ENCODE data around the gene CORO6. TPM values are rescaled to one million over a fixed set of nuclear protein-coding genes. Genes with fewer than 3 reads are reported as not detected.

CORO6 gene
- total RNA-seq, 1 experiment from 2014 or later: 2.3 TPM

DNA sequence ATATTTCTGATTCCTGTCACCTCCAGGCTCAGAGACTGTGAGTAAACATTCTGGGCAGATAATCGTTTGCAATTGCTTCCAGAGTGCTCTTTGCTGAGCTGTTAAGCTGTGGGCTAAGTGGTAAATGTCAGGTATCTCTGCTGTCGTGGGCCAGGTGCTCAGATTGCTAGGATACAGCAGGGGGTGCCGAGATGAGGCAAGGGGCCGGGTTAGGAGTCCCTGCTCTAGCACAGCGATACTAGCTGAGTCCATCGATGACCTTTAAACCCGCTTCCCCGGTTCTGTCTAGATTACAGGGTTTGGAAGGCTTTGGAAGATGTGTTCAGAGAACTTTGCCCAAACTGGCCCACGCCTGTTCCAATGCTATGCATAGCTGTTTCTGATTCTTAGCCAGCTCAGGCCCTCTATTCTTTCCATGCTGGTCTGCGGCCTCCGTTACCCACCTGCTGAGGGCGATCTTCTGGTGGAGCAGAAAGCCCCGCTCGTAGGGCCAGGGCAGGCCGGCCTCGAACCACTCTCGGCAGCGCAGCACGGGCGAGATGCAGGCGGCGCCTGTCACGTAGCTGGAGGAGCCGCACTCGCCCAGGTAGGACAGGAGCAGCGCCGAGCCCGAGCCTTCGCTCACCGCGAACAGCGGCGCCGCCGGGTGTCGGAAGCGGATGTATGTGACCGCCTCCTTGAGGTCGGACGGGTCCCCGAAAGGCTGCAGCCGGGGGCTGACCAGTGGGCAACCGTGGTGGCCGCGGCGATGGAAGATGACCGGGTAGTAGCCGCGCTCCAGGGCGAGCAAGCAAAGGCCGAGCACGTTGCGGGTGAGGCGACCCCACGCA, 56.9 kb downstream of the CORO6 start:
- DNase-seq: peak; percentile 82
- H3K56ac ChIP-seq (ENCODE audit: insufficient read length, low read depth, low read length): no peak overlapping the region
- H4K8ac ChIP-seq (replicated peaks; ENCODE audit: insufficient read length, low read depth, low read length): no peak overlapping the region
- TF ChIP-seq, protein P1, sequence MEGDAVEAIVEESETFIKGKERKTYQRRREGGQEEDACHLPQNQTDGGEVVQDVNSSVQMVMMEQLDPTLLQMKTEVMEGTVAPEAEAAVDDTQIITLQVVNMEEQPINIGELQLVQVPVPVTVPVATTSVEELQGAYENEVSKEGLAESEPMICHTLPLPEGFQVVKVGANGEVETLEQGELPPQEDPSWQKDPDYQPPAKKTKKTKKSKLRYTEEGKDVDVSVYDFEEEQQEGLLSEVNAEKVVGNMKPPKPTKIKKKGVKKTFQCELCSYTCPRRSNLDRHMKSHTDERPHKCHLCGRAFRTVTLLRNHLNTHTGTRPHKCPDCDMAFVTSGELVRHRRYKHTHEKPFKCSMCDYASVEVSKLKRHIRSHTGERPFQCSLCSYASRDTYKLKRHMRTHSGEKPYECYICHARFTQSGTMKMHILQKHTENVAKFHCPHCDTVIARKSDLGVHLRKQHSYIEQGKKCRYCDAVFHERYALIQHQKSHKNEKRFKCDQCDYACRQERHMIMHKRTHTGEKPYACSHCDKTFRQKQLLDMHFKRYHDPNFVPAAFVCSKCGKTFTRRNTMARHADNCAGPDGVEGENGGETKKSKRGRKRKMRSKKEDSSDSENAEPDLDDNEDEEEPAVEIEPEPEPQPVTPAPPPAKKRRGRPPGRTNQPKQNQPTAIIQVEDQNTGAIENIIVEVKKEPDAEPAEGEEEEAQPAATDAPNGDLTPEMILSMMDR (conservative IDR thresholded peaks at IDR 0.05): peak; percentile 48; the same call in 2 of the 3 replicates
- no peaks in the 10 kb centered on the region for H4K20me1 ChIP-seq (ENCODE audit: control insufficient read depth, insufficient read depth, insufficient read length)
- no peaks in the 10 kb centered on the region; a peak in 1 of 5 replicates for H3K9me3 Mint-ChIP-seq
- H3K4me1 ChIP-seq (ENCODE audit: insufficient read depth, low read length): no peaks in the 10 kb centered on the region
- no CpG with 5 or more reads among the region's 55 CpGs for WGBS (ENCODE audit: extremely low coverage, insufficient read length, low lambda C conversion rate)
- H3T11ph ChIP-seq (ENCODE audit: low read length): no peak overlapping the region
- H3K4ac ChIP-seq (ENCODE audit: low read depth, low read length): no peak overlapping the region
- H3K36me3 Mint-ChIP-seq (ENCODE audit: insufficient read depth in 1 of 3, low read depth in 3 of 3): peaks cover 0 to 5% (median 5%) of the 10 kb centered on the region in 3 experiments; a peak in 5 of 7 replicates
- H2BK20ac ChIP-seq (ENCODE audit: low read depth, low read length, poor library complexity, severe bottlenecking): no peak overlapping the region
- H3K4me3 Mint-ChIP-seq: peak overlapping the region; percentile 68 to 86
- no peak overlapping the region for H4K91ac ChIP-seq (ENCODE audit: insufficient read length, low read depth, low read length)
- no peak overlapping the region for H3K27ac ChIP-seq (ENCODE audit: insufficient read length, low read depth, low read length)
- H2BK15ac ChIP-seq (ENCODE audit: low read depth, low read length): no peak overlapping the region
- no peaks in the 10 kb centered on the region for H3K79me1 ChIP-seq (ENCODE audit: insufficient read depth, low read depth, low read length, poor library complexity, severe bottlenecking)
- no peak overlapping the region for H2BK5ac ChIP-seq (ENCODE audit: insufficient read length, low read length)
- no peak overlapping the region for H3K23ac ChIP-seq (ENCODE audit: insufficient read length, low read depth, low read length)
- H3K9ac ChIP-seq (ENCODE audit: extremely low read depth, insufficient read length, low read length): no peak overlapping the region
- H3K27me3 ChIP-seq (ENCODE audit: insufficient read depth, low read length): peaks cover 8% of the 10 kb centered on the region; the same call in 1 of the 2 replicates
- peaks cover 13 to 16% of the 10 kb centered on the region in 2 experiments for H3K4me1 Mint-ChIP-seq
- H3K9me3 ChIP-seq (ENCODE audit: control insufficient read depth, low read depth, low read length): no peaks in the 10 kb centered on the region
- H2AFZ ChIP-seq (ENCODE audit: low read length): no peak overlapping the region
- no peak overlapping the region for H2BK12ac ChIP-seq (ENCODE audit: insufficient read length, low read depth, low read length)
- peaks cover 21% of the 10 kb centered on the region for H3K23me2 ChIP-seq (ENCODE audit: insufficient read length, low read depth, low read length, poor library complexity, severe bottlenecking)
- H3K14ac ChIP-seq (ENCODE audit: insufficient read depth, low read length): no peak overlapping the region
- H3K4me2 ChIP-seq (ENCODE audit: insufficient read depth, insufficient read length, low read length): peak overlapping the region; percentile 77
- H3K27me3 Mint-ChIP-seq (ENCODE audit: low read depth): peaks cover 51% of the 10 kb centered on the region
- H3K18ac ChIP-seq (ENCODE audit: insufficient read length, low read depth, low read length): no peak overlapping the region
- H2BK120ac ChIP-seq (ENCODE audit: low read depth, low read length, poor library complexity, severe bottlenecking): no peak overlapping the region
- H2AK5ac ChIP-seq (ENCODE audit: insufficient read length, low read length): no peak overlapping the region
- no peak overlapping the region for H4K5ac ChIP-seq (ENCODE audit: insufficient read length, low read depth, low read length)
- no peak overlapping the region for H3K27ac Mint-ChIP-seq
- no peaks in the 10 kb centered on the region for H3K79me2 ChIP-seq (ENCODE audit: insufficient read depth, low read length)

Other genes with a start within 250 kb of the CORO6 start
- gene TAOK1, start 232.5 kb downstream of the CORO6 start, total RNA-seq (2021): 85.9 and 93.0 TPM in 2 replicates
- 1.7 and 2.5 TPM in 2 replicates for gene ABHD15, start 55.9 kb downstream of the CORO6 start, total RNA-seq (2021)
- 27.1 and 28.1 TPM in 2 replicates for gene TP53I13, start 54.2 kb downstream of the CORO6 start, total RNA-seq (2021)
- 47.0 and 47.4 TPM in 2 replicates for gene GIT1, start 33.3 kb downstream of the CORO6 start, total RNA-seq (2021)
- gene ANKRD13B, start 29.8 kb downstream of the CORO6 start, total RNA-seq (2021): 21.6 and 24.2 TPM in 2 replicates